Measurements from ENCODE around the gene P2RX7.

Gene P2RX7

GRCh38 chr12:121212875-121213274 is 80.2 kb downstream of the P2RX7 start:
- TF ChIP-seq SPI1 (IDR thresholded peaks at IDR 0.05; ENCODE audit: borderline replicate concordance, low read depth) (no peak), REST (IDR thresholded peaks at IDR 0.05; ENCODE audit: insufficient replicate concordance, low read depth) (no peak), GABPA (IDR thresholded peaks at IDR 0.05; ENCODE audit: low read depth) (no peak), POLR2AphosphoS5 (IDR thresholded peaks at IDR 0.05; ENCODE audit: low read depth) (no peak), CTCF (IDR thresholded peaks at IDR 0.05; ENCODE audit: insufficient read depth, low read length) (no peak)

GRCh38 chr12:121214166-121214777 is 81.6 kb downstream of the P2RX7 start:
- peak overlapping the region; percentile 24 for H3K27ac ChIP-seq (replicated peaks)
- H3K4me3 ChIP-seq (replicated peaks; ENCODE audit: insufficient read depth, low read length) = no peak overlapping the region
- DNase-seq (ENCODE audit: low read depth in 1 of 2, low spot score in 1 of 2) = peak; percentile 28 to 85

More at GRCh38 chr12:121212875-121213274, 80.2 kb downstream of the P2RX7 start:
- no peak for DNase-seq (ENCODE audit: low read depth in 1 of 2, low spot score in 1 of 2)
- no peak overlapping the region for H3K27ac ChIP-seq (replicated peaks)
- no peak overlapping the region for H3K4me3 ChIP-seq (replicated peaks; ENCODE audit: insufficient read depth, low read length)
- no peaks in the 10 kb centered on the region for H3K27me3 ChIP-seq (ENCODE audit: insufficient read depth, poor library complexity, severe bottlenecking)

More at GRCh38 chr12:121214166-121214777, 81.6 kb downstream of the P2RX7 start:
- no peaks in the 10 kb centered on the region for H3K27me3 ChIP-seq (ENCODE audit: insufficient read depth, poor library complexity, severe bottlenecking)
- no peak for TF ChIP-seq CTCF (IDR thresholded peaks at IDR 0.05; ENCODE audit: insufficient read depth, low read length)
- TF ChIP-seq POLR2AphosphoS5 (IDR thresholded peaks at IDR 0.05; ENCODE audit: low read depth) = no peak
- TF ChIP-seq GABPA (IDR thresholded peaks at IDR 0.05; ENCODE audit: low read depth) = no peak
- TF ChIP-seq REST (IDR thresholded peaks at IDR 0.05; ENCODE audit: insufficient replicate concordance, low read depth) = no peak
- TF ChIP-seq SPI1 (IDR thresholded peaks at IDR 0.05; ENCODE audit: borderline replicate concordance, low read depth) = no peak

Data from HL-60 (cell line).